HepG2 (cell line): ENCODE data around the gene STX4. TPM values are rescaled to one million over a fixed set of nuclear protein-coding genes. Genes with fewer than 3 reads are reported as not detected.

Experiments
- ELF1 ChIP-seq: sonication (generic); formaldehyde crosslinking; IDR thresholded peaks from 2 replicates; pipeline ENCODE4 v1.4.0; 2020; ENCODE audit warnings: missing genetic modification reagents
- EZH2 ChIP-seq: conservative IDR thresholded peaks from 2 replicates; pipeline ENCODE4 v1.6.1; 2012; ENCODE audit warnings: mild to moderate bottlenecking, low read depth, low read length, moderate library complexity
- FLYWCH1 ChIP-seq: sonication (generic); formaldehyde crosslinking; IDR thresholded peaks from 2 replicates; pipeline ENCODE4 v1.8.1; 2023; ENCODE audit warnings: mild to moderate bottlenecking, missing genetic modification reagents
- GTF2F1 ChIP-seq: fragments of 150-350 bp; IDR thresholded peaks from 2 replicates; pipeline ENCODE4 v1.6.1; 2014; ENCODE audit warnings: low read length
- HMG20B ChIP-seq: conservative IDR thresholded peaks from 2 replicates; pipeline ENCODE4 v1.6.1; 2016; ENCODE audit warnings: missing genetic modification reagents, missing compliant biosample characterization
- IKZF4 ChIP-seq: sonication (generic); formaldehyde crosslinking; IDR thresholded peaks from 2 replicates; pipeline ENCODE4 v1.5.1; 2020; ENCODE audit warnings: borderline replicate concordance, mild to moderate bottlenecking, low read depth, missing genetic modification reagents; ENCODE audit errors: not compliant biosample characterization
- NR1H2 ChIP-seq: sonication (generic); formaldehyde crosslinking; IDR thresholded peaks from 2 replicates; pipeline ENCODE4 v1.8.1; 2022; ENCODE audit warnings: low read depth, missing genetic modification reagents, borderline replicate concordance
- NR2F6 ChIP-seq, 2 experiments: IDR thresholded peaks; 2 replicates each; pipeline ENCODE4 v1.6.1; 2016; ENCODE audit warnings: antibody characterized with exemption in 1 of 2, mild to moderate bottlenecking in 1 of 2
- PPARG ChIP-seq: conservative IDR thresholded peaks from 2 replicates; pipeline ENCODE4 v1.6.1; 2016; ENCODE audit warnings: missing biosample characterization, missing genetic modification reagents
- TEAD3 ChIP-seq: optimal IDR thresholded peaks from 2 replicates; pipeline ENCODE3; 2016; ENCODE audit warnings: borderline replicate concordance
- TSC22D2 ChIP-seq: sonication (generic); formaldehyde crosslinking; IDR thresholded peaks from 2 replicates; pipeline ENCODE4 v1.5.1; 2020; ENCODE audit warnings: missing genetic modification reagents, mild to moderate bottlenecking, borderline replicate concordance
- YY1 ChIP-seq: IDR thresholded peaks from 2 replicates; pipeline ENCODE4 v1.6.1; 2011; ENCODE audit warnings: low read length, low read depth, moderate library complexity, mild to moderate bottlenecking; ENCODE audit not compliant: insufficient read depth, insufficient replicate concordance
- ZBTB39 ChIP-seq: sonication (generic); formaldehyde crosslinking; IDR thresholded peaks from 2 replicates; pipeline ENCODE4 v1.5.0; 2020; ENCODE audit warnings: missing genetic modification reagents
- ZFP36 ChIP-seq: fragments of 150-350 bp; IDR thresholded peaks from 2 replicates; pipeline ENCODE4 v1.6.1; 2018; ENCODE audit warnings: borderline replicate concordance, low read length, low read depth; ENCODE audit not compliant: partially characterized antibody
- ZMYM3 ChIP-seq: sonication (generic); formaldehyde crosslinking; IDR thresholded peaks from 2 replicates; pipeline ENCODE4 v1.5.1; 2020; ENCODE audit warnings: mild to moderate bottlenecking, missing genetic modification reagents
- ZNF232 ChIP-seq: sonication (generic); formaldehyde crosslinking; IDR thresholded peaks from 2 replicates; pipeline ENCODE4 v1.4.0; 2020; ENCODE audit warnings: missing genetic modification reagents, borderline replicate concordance
- ZNF446 ChIP-seq: sonication (generic); formaldehyde crosslinking; IDR thresholded peaks from 2 replicates; pipeline ENCODE4 v1.5.0; 2020; ENCODE audit warnings: mild to moderate bottlenecking, missing genetic modification reagents
- ZNF550 ChIP-seq: sonication (generic); formaldehyde crosslinking; IDR thresholded peaks from 2 replicates; pipeline ENCODE4 v1.4.0; 2020; ENCODE audit warnings: mild to moderate bottlenecking, missing genetic modification reagents, borderline replicate concordance
- ZNF615 ChIP-seq: sonication (generic); formaldehyde crosslinking; IDR thresholded peaks from 2 replicates; pipeline ENCODE4 v1.5.0; 2020; ENCODE audit warnings: mild to moderate bottlenecking, missing genetic modification reagents, borderline replicate concordance
- ZNF639 ChIP-seq: conservative IDR thresholded peaks from 2 replicates; pipeline ENCODE4 v1.6.1; 2018; ENCODE audit warnings: missing genetic modification reagents
- ZNF704 ChIP-seq: sonication (generic); formaldehyde crosslinking; IDR thresholded peaks from 2 replicates; pipeline ENCODE4 v1.8.1; 2023; ENCODE audit warnings: mild to moderate bottlenecking, inconsistent platforms, moderate library complexity, missing genetic modification reagents, borderline replicate concordance
- ZNF776 ChIP-seq: sonication (generic); formaldehyde crosslinking; IDR thresholded peaks from 2 replicates; pipeline ENCODE4 v1.4.0; 2020; ENCODE audit warnings: mild to moderate bottlenecking, missing genetic modification reagents
- ZNF83 ChIP-seq: sonication (generic); formaldehyde crosslinking; IDR thresholded peaks from 2 replicates; pipeline ENCODE4 v1.4.0; 2020; ENCODE audit warnings: missing genetic modification reagents, mild to moderate bottlenecking, borderline replicate concordance
- polyA plus RNA-seq, 8 experiments: library from polyadenylated mRNA; depleted of rRNA in 3 of 8; stranded (reverse) in 7 of 8; unstranded in 1 of 8; fragments of >200 nt; fragmentation: Illumina TruSeq in 4 of 8; extraction: Trizol in 4 of 8; gene quantifications; 2 replicates each; pipeline versions ENCODE4 v1.2.1 to v1.2.3, GENCODE V29; 2011 to 2016; ENCODE audit warnings: low read depth in 4 of 8, missing spikeins in 1 of 8, mixed read lengths in 1 of 8; ENCODE audit not compliant: insufficient read depth in 1 of 8
- total RNA-seq, 5 experiments: library from RNA; depleted of rRNA; stranded (reverse); fragments of >200 nt; fragmentation: Illumina TruSeq; extraction: Trizol; gene quantifications; 2 replicates each; pipeline ENCODE4 v1.2.3, GENCODE V29; 2016; ENCODE audit warnings: low read depth in 1 of 5

Gene STX4
- total and polyA plus RNA-seq, 2 of the 13 experiments (the other 11 are each of a cell fraction or from before 2014, with no cell fraction given), result 29.2 to 34.6 TPM

- TF ChIP-seq ZNF550 (CRISPR knock-in tag), result no peak; the same call in 1 of the 2 replicates
- peak; percentile 52 for TF ChIP-seq IKZF4 (CRISPR knock-in tag)
- TF ChIP-seq NR2F6 (IDR thresholded peaks at IDR 0.05), result peak; percentile 71
- TF ChIP-seq NR2F6 (CRISPR knock-in tag; IDR thresholded peaks at IDR 0.05), result peak; percentile 86
- TF ChIP-seq ZNF639 (CRISPR knock-in tag), result no peak
- TF ChIP-seq TEAD3 (CRISPR knock-in tag), result no peak
- TF ChIP-seq ZNF704 (CRISPR knock-in tag), result 0 out of 2 replicates have a peak, but pooled peaks have one; percentile 36
- no peak for TF ChIP-seq NR1H2 (CRISPR knock-in tag)
- no peak for TF ChIP-seq ZBTB39 (CRISPR knock-in tag)
- TF ChIP-seq ZNF776 (CRISPR knock-in tag), result peak; percentile 58; the same call in 1 of the 2 replicates
- TF ChIP-seq YY1, result no peak
- TF ChIP-seq ZMYM3, result peak; percentile 93
- 0 out of 2 replicates have a peak, but pooled peaks have one; percentile 19 for TF ChIP-seq ZNF83 (CRISPR knock-in tag)
- no peak for TF ChIP-seq FLYWCH1 (CRISPR knock-in tag)
- peak; percentile 63 for TF ChIP-seq PPARG
- TF ChIP-seq ZNF615, result no peak
- TF ChIP-seq TSC22D2, result no peak
- no peak for TF ChIP-seq ZNF232 (CRISPR knock-in tag)
- 0 out of 2 replicates have a peak, but pooled peaks have one; percentile 39 for TF ChIP-seq ZNF446 (CRISPR knock-in tag)
- no peak for TF ChIP-seq ELF1
- no peak for TF ChIP-seq ZFP36
- no peak for TF ChIP-seq EZH2
- no peak for TF ChIP-seq GTF2F1
- TF ChIP-seq HMG20B (CRISPR knock-in tag), result no peak
These were observed 34.3 kb upstream of the STX4 start (continued) for GRCh38 chr16:30998852-30999761.
